Fibroblast of the aortic adventitia (primary cell): ENCODE results near the gene PCDH1. TPM values are rescaled to one million over a fixed set of nuclear protein-coding genes. Genes with fewer than 3 reads are reported as not detected.

Experiments used
- DNase-seq: peaks from one replicate; pipeline ENCODE4 v3.0.0-alpha.2; 2010; ENCODE audit warnings: low read depth
- H3K4me3 ChIP-seq: 2 replicates; pipeline ENCODE4 v1.5.1; 2011; ENCODE audit warnings: low read depth, mild to moderate bottlenecking, control low read depth, low read length, moderate library complexity
- CTCF ChIP-seq: IDR thresholded peaks from 2 replicates; pipeline ENCODE4 v1.5.1; 2011; ENCODE audit warnings: mild to moderate bottlenecking, low read length, control low read depth, inconsistent platforms; ENCODE audit not compliant: insufficient read depth
- total RNA-seq: library from RNA; depleted of rRNA; stranded (reverse); fragments of >200 nt; gene quantifications from 2 replicates; pipeline ENCODE4 v1.2.3, GENCODE V29; 2012; ENCODE audit warnings: low replicate concordance

Gene PCDH1
- total RNA-seq, 1 donor, result 0.90 TPM

- H3K4me3 ChIP-seq, result peak overlapping the region; percentile 79
- peak; percentile 21 for DNase-seq
- no peak for TF ChIP-seq CTCF
These were observed 27.9 kb downstream of the PCDH1 start for GRCh38 chr5:141850244-141850768.

GRCh38 chr5:141849415-141850243 is 28.6 kb downstream of the PCDH1 start:
- DNase-seq, result peak; percentile 62
- TF ChIP-seq CTCF, result no peak
- peak overlapping the region; percentile 79 for H3K4me3 ChIP-seq

- peak; percentile 40 for DNase-seq
- peak overlapping the region; percentile 79 for H3K4me3 ChIP-seq
- no peak for TF ChIP-seq CTCF
These were observed 29.3 kb downstream of the PCDH1 start for GRCh38 chr5:141848744-141849414.

GRCh38 chr5:141846031-141846430 is 32.2 kb downstream of the PCDH1 start:
- TF ChIP-seq CTCF, result no peak

GRCh38 chr5:141845371-141845851 is 32.8 kb downstream of the PCDH1 start:
- no peak for TF ChIP-seq CTCF
- no peak overlapping the region for H3K4me3 ChIP-seq
- no peak for DNase-seq

More at GRCh38 chr5:141846031-141846430, 32.2 kb downstream of the PCDH1 start:
- no peak overlapping the region for H3K4me3 ChIP-seq
- peak; percentile 68 for DNase-seq

DNA sequence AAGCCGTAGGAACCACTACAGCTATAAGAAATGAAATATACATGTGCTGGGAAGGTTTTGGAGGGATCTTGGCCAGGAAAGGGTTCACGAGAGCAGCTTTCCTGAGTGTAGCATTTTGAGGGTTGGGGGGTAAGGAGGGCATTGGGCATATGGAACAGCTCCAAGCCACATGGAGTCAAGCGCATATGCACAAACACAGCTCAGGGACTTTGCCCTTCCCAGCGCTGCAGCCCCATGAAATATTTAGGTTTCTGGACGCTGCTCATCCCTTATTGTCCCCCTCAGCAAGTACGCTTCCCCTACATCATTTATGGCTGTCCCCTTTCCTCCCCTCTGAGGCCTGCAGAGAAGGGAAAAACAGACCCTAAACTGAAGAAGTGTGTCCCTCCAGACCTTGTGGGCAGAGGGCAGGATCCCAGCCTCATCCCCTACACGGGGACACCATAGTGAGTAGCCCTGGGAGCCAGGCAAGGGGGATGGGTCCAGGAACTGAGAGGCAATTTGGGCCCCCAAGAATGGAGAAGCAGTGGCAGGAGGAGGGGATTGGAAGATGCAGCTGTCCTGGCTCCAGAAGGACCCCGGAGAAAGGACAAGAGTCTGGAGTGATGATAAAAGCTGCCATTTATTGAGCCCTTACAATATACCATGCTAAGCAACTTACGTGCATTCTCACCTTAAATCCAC is 33.7 kb downstream of the PCDH1 start:
- H3K4me3 ChIP-seq, result no peak overlapping the region
- no peak for TF ChIP-seq CTCF
- DNase-seq, result no peak
